HG02798 (cell line): ENCODE results near the gene EN2.
A peak's percentile ranks its signal among the peaks of the same experiment; 100 is the strongest.

ENCODE experiments used
- ATAC-seq: cut with Tn5 transposase; IDR thresholded peaks from one replicate; pipeline ENCODE4 v1.9.1; 2021; ENCODE audit warnings: mild to moderate bottlenecking; ENCODE audit not compliant: unreplicated experiment, poor library complexity

EN2 gene

GRCh38 chr7:155458111-155458877, at the start of gene EN2:
Gene EN2 (plus strand): TSS chr7:155458129. CDS start chr7:155458378, 249 bp downstream.
- no peak for ATAC-seq

GRCh38 chr7:155408651-155409586, 49.0 kb upstream of the EN2 start:
- ATAC-seq: no peak

GRCh38 chr7:155409980-155410379, 47.9 kb upstream of the EN2 start:
- no peak for ATAC-seq

DNA sequence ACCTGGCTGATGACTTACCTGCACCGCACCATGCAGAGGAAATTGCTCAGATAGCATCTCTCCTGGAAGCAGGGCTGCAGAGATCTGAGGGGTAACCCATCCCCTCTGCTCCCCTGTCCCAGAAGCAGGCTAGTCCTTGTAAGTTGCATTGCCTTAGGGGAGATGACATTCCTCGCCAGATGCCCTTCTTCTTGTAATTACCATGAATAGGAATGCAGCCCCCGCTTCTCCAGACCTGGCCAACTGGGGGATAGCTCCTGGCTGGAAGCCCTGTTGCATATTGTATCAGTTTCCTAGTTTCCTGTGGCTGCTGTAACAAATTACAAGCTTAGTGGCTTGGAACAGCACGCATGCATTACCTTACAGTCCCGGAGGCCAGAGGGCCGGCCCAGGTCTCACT, 47.5 kb upstream of the EN2 start:
- no peak for ATAC-seq

DNA sequence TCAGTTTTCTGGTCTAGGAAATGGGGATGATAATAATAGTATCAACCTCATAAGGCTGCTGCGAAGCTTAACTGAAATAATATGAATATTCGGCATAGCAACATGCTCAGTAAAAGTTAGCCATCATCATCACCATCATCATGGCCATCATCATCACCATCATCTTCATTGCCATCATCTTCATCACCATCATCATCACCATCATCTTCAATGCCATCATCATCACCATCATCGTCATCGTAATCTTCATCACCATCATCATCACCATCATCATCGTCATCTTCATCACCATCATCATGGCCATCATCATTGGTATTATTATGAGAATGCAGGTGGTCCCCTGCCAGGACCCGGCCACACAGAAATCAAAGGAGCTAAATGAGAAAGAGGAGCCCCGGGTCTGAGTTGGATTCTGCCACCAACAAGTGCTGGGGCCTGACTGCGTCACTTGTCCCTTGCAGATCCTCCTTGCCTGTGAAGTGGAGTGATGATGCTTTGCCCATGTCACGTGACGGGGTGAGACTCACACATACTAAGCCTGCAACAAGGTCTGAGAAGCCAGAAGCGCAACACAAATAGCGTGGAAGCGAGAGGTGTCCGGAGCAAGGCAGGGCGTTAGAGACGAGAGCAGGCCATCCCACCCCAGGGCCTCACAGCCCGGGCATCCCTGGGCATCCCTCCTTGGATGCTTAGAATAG, 46.1 kb upstream of the EN2 start:
- no peak for ATAC-seq

GRCh38 chr7:155412416-155413253, 45.3 kb upstream of the EN2 start:
- ATAC-seq: peak; percentile 80

- no peak for ATAC-seq
Observed at GRCh38 chr7:155414547-155415492, 43.1 kb upstream of the EN2 start.

GRCh38 chr7:155416646-155417380, 41.1 kb upstream of the EN2 start:
- no peak for ATAC-seq

- ATAC-seq: no peak
Observed at GRCh38 chr7:155418304-155418703, 39.6 kb upstream of the EN2 start.

- no peak for ATAC-seq
Observed at GRCh38 chr7:155418941-155419755, 38.8 kb upstream of the EN2 start.

DNA sequence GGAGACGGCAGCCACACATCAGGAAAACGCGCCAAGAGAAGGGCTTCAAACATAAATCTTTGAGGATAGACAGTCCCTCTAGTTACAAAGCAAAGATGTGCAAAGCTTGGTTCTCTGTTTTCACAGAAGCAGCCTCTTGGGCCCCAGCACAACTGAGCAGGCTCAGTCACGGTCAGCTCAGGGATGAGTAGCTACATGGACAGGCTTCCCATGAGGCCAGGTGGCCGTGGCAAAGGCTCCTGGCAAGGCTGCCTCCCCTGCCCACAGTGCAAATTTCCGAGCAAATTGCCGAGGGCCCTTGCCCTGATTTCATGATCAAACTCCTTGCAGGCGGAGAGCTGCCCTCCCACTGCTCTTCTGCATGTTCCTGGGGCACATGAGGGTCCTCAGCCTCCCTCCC, 37.8 kb upstream of the EN2 start:
- ATAC-seq: no peak

DNA sequence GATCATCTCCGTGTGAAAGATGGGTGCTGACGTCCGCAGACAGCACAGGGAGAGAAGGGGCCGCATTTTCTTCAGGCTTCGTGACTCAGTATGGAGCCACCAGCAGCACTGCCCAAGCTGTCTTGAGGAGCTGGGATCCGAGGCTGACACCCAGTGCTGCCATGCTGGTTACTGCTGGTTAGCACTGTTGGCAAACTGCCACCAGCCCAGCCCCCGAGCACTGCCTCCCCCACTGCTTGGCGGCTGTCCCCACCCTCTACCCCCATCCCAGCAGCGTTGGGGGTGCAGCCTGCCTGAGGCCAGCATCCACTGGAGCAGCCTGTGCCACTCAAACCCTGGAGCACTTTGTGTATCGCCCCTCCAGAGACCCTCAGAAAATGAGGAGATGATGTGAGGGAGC, 35.8 kb upstream of the EN2 start:
- no peak for ATAC-seq

GRCh38 chr7:155422599-155423336, 35.2 kb upstream of the EN2 start:
- ATAC-seq: no peak

- no peak for ATAC-seq
Observed at GRCh38 chr7:155423337-155424285, 34.3 kb upstream of the EN2 start.

DNA sequence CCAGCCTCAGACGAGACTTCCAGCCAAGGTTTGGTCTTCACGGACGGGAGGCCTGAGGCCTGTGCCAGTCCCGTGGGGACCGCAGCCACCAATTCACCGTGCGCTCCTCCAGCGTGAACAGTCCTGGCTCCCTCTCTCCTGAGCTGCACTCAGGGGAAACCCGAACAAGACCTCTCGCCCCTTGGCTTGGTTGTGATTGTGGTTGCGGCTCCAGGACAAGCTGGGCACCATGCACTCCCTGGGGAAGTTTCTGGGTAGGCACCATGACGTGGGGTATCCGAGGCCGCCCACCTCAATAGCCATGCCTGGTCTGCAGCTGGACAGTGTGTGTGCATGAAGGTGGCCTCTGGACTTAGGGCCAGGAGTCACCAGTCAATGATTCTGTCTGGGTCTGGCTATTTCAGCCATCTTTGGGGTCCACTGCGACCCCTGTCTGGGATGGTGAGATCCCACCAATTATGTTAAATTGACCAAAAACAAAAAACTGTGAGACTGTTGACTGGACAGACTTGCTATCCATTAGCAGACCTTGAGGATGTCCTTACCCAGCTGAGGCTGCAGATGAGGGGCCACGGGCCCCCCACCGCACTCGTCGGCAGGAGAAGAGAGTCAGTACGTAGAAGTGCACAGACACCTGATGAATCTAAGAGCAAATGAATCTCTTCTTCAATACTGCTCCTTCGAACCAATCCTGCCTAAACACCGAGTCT, 33.5 kb upstream of the EN2 start:
- ATAC-seq: no peak
